HG02973 (cell line): ENCODE measurements around the gene GALNT6.

ENCODE experiments used
- ATAC-seq: cut with Tn5 transposase; IDR thresholded peaks from one replicate; pipeline ENCODE4 v1.9.1; 2021; ENCODE audit warnings: moderate library complexity; ENCODE audit not compliant: unreplicated experiment

GALNT6 gene, protein sequence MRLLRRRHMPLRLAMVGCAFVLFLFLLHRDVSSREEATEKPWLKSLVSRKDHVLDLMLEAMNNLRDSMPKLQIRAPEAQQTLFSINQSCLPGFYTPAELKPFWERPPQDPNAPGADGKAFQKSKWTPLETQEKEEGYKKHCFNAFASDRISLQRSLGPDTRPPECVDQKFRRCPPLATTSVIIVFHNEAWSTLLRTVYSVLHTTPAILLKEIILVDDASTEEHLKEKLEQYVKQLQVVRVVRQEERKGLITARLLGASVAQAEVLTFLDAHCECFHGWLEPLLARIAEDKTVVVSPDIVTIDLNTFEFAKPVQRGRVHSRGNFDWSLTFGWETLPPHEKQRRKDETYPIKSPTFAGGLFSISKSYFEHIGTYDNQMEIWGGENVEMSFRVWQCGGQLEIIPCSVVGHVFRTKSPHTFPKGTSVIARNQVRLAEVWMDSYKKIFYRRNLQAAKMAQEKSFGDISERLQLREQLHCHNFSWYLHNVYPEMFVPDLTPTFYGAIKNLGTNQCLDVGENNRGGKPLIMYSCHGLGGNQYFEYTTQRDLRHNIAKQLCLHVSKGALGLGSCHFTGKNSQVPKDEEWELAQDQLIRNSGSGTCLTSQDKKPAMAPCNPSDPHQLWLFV

DNA sequence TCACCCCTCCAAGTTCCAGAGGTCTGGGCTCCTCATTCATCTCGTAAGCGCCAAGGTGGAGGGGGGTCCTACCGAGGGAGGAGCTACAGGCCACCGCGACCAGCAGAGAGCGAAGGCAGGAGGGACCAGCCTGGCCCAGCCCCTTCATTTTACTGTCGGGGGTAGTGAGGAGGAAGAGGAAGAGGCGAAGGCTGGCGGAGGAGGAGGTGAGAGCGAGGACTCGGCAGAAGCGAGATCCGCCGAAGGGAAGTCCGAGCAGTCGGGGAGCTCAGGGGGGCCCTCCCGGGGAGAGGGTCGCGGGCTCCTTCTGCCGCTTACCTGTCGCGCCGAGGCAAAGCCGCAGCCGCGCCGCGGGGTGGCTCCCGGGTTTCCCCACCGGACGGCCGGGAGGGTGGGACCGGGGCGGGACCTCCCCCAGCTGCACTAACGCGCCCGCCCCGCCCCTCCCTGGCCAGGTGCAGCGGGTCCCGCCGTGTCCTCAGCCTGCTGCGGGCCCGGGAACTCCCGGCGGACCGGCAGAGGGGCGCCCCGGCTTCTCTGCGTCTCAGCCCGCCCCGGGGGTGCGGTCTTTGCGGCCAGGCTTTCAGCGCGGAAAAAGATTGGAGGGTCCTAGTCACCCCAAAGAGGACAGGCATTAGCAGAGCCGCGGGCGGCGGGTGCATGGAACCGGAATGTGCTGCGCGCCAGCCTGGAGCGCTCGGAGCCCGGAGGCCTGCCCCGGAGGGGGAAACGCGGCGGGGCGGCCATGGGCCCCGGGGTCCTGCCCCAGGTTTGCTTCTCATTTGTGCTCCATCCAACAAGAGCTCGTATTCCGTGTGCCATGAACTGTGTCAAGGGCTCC, at the start of gene GALNT6:
TSS of gene GALNT6 (minus strand) at position 124 of the 841 bp plus-strand sequence. CDS start 11,625 bp downstream, outside the sequence.
- no peak for ATAC-seq

DNA sequence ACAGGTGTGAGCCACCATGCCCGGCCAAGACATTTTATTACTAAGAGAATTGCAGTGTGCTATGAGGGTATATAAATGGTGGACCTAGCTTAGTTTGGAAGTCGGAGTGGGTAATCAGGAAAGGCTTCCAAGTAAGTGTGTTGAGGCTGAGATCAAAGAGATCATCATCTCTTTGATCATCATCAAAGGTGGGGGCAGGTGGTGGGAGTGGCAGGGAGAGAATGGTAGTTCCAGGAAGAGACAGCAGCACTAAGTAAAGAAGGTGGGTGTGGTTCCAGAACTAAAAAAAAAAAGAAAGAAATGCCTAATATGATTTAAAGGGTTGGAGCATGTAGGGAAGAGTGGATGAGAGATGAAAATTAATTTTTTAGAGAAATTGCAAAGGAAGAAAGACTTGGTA, 48.1 kb upstream of the GALNT6 start:
- ATAC-seq = no peak

DNA sequence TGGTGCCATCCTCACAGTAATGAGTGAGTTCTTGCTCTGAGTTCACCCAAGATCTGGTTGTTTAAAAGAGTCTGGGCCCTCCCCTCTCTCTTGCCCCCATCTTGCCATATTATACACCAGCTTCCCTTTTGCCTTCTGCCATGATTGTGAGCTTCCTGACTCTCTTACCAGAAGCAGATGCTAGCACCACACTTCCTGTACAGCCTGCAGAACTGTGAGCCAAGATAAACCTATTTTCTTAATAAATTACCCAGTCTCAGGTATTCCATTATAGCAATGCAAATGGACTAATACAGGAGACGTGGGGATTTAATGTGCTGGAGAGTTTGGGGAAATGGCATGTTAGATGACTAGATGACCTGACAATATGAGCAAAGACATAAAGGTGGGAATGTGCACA, 46.2 kb upstream of the GALNT6 start:
- ATAC-seq = no peak

DNA sequence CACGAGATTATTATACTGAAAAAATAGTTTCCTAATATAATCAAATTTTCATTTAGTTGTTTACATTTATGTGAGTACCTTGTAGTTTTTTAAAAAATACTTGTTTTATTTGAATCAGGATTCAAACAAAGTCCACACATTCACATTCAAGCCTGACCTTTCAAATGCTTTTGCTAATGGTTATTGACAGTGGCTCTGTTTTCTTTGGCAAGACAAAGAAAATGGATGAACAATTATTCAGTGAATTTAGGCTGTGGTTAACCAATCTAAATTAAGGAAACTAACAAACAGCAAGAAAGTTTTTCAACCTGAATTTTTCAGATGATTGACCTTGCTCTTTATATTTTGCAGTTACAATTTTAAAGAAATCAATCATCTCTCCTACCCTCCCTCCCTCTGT, 43.1 kb upstream of the GALNT6 start:
- no peak for ATAC-seq

DNA sequence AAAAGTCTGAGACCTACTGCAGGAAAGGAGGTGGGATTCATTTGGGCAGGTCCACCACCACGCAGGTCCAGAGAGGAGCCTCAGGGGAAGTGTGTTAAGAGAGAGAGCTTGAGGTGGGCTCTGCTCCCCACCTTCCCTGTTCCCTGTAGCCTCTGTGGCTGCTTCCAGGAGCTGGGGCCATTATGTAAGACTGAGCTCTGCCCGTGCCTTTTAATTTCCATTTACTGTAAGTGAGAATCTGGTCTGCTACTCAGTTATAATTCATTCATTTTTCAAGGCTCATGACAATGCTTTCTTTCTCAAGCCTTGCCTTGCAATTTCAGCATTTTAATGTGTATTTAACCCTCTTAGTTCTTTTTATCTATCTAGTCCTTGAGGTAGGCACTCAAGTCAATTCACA, 41.7 kb upstream of the GALNT6 start:
- ATAC-seq = no peak

DNA sequence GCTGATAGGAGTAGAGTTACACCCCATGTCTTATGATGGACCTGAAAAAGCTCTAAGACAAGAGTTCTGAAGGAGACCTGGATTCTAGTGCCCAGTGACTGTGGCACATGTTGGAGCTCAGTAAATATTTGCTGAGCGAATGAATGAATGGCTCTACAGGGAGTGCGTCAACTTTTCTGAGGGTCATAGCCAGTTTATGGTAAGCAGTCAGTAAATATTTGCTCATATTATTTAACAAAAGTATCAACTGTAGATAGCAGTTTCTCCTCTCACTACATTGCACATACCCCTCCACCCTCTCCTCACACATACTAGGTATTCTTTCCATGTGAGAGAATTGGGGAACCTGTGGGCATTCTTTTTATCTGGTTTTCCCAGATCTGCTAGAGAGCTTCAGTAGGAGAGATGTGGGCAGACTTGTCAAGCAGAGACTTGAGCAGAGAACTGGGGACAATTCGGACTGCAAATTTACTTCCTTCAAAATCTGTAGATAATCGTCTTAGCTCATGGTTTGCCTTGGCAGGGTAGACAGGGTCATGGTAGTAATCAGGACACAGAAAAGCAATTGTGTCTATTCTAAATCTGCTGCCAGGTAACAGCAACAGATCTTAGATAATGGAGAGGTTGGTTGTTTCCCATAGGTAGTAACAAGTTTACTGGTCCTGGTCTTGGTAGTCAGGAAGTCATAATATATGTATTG, 39.1 kb upstream of the GALNT6 start:
- ATAC-seq = no peak

DNA sequence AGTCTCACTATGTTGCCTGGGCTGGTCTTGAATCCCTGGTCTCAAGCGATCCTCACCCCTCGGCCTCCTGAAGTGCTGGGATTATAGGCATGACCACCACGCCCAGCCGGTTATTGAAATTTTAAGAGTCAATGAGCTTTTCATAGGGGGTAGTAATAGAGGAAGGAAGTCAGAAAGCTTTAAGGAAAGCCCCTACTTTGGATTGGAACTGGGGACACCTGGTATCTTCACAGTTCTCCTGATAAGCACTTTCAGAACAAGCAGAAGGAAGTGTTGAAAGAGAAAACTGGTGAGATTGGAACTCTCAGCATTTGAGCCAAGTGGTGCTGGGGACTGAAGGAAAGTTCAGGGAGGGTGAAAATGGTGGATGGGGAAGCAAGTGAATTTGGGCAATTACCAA, 38.5 kb upstream of the GALNT6 start:
- no peak for ATAC-seq

DNA sequence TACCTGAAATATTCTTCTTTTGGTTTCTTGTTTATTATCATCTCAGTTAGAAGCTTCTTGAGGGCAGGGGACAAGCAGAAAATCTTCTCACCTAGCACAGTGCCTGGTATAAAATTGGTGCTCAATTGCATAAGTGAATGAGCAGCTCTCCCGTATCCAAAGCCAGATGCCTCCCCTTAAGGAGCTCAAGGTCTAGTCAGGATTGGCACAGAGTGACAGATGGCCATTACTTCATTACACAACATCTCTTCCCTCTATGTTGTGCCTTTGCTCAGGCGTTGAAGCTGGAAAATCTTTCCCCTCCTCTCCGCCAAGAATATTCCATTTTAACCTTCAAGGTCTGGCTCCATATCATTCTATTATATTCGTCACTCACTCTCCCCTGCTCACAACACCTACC, 37.0 kb upstream of the GALNT6 start:
- ATAC-seq = no peak

DNA sequence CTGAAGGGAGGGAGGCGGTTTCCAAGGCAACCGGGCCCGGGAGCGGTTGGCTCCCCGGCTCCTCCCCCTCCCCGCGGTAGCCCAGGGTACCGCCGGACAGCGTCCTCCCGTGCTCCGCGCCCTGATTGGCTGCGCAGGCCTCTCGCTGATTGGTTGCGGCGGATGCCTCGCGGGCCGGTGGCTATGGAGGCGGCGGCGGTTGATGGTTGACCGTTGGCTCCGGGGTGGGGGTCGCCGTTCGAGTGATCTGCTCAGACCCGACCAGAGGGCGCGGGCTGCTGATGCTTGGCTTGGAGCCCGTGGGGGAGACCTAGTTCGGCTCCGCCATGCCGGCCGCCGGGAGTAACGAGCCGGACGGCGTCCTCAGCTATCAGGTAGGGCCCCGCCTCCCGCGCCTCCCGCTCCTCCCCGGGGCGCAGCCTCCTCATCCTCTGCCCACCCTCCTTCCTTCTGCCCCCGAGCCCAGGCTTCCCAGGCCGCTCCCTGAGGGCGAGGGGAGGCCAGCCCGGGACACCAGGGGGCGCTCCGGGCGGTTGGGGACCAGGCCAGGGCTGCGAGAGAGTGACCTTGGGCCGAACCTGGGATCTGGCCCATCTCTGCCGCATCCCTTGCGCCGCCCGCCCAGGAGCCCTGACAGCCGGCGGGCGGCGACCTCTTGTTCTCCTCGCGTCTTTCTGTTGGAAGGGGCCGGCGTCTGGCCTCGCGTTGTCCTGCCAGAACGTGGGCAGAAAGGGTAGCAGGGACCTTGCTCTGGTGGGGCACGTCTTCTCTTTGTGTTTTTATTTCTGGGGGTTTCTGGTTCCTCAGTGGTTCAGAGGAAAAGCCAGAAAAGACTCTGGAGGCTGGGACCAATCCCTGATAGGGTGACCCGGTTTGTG, 33.7 kb upstream of the GALNT6 start, which contains the start of gene SLC4A8:
TSS of gene SLC4A8 (plus strand) at position 170 of the 878 bp plus-strand sequence. CDS start at position 327, 157 bp downstream.
- peak; percentile 89 for ATAC-seq

DNA sequence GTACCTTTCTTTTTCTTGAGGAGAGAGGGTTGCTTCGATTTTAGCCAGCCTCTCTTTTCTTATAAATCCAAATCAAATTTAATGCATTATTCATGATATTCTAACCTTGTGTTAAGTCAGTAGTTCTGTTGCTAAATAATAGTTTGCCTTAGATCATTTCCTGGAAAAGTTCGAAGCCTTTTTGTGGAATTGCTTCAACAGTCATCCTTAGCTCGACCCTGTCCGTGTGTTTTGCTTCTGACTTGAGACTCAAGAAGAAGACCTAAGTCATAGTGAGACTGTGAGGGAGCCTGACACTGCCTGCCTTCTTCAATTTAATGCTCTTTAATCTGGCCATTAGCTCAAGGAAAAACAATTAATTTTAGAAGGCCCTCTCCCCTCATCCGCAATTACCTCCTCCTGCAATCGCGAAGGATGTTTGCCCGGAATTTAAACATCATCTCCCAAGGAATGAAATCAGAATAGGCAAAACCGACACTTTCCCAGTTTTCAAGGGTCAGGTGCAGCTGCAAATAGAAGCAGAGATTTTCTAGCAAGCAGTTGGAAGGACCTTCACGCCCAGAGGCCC, 33.0 kb upstream of the GALNT6 start:
- no peak for ATAC-seq

DNA sequence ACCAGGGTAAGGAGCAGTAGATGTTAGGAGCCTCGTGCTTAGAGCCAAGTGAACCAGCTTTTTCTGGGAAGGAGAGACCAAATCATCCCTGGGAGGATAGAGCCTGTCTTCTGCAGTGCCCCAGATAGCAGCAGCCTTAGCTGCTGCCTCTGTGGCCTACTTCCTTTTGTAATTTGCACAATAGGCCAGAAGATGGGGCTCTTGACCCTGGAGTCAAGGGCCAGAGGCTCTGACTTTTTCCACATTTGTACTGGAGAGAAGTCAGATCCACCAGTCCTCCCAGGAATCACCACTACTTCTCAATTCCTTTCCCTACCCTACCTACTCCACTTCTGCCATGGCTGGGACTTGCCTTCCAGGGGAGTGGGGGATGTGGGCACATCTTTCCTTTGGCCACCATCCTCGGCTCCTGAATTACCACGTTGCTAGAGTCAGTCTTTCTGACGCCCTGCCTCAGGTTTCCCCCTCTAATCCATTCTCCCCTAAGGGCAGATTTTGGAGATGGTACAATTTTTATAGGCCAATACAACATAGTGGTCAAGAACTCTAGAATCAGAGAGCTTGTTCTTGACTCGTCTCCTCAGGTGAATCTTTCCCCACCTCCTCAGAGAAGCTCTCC, 30.2 kb upstream of the GALNT6 start:
- no peak for ATAC-seq

DNA sequence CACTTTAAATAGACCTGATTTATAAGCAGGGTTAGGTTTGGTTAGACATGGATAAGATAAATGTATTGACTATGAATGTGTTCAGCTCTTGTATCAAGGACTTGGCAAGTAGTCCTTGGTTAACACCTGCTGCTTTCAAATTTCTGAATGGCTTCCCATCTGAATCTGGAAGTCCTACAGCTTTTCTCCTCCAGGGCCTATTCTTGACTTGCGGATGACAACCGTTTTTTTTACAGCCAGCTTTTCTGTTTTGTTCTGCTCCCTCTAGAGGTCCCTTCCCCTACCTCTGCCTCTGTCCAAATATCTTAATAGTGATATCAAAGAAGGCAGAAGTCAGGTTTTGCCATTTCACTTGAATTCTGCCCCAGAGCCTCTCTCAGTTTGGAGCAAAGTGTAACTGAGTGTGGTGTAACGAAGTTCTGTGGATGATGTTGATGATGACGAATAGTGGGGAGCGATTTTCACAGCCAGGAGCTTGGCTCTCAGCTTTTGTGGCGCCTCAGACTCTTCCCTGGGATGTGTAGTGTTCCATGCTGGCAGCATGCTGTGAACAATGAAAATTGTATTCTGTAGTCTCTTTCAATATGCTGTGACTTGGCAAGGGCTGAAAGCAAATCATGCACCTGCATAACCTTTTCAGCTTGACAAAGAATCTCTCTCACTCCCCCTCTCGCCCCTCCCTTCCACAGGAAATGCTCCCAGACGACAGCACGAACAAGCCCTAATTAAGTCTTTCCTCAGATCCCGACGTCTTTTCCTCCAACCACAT, 28.4 kb upstream of the GALNT6 start:
- ATAC-seq = no peak

DNA sequence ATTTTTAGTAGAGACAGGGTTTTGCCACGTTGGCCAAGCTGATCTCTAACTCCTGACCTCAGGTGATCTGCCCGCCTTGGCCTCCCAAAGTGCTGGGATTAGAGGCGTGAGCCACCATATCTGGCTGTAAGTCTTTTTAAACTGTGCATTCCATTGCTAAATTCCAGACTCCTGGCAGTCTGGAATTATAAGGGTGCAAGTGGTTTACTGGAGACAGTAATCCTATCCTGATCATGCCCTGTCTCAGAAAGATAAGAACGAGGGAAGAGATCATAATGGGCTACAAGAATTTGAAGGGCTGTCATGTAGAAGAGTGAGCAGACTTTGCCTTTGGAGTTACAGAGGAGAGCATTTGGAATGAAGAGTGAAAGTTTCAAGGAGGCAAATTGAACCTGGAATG, 26.6 kb upstream of the GALNT6 start:
- ATAC-seq = no peak

DNA sequence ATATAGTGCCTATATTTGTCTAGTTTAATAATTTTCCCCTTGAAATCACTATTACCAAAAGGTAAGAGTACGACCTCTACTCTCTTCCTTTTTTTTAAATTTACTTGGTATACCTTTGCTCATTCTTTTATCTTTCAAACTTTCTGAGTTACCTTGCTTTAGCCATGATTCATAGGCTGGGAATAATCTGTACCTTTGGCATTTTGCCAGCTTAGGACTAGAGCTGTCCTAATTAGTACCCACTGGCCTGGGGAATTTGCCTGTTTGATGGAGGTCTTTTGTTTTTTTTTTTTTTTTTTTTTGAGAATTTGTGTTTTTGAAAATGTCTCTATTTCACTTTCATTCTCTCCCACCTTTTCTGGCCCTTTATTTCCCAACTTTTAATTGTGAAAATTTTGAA, 24.7 kb upstream of the GALNT6 start:
- no peak for ATAC-seq

DNA sequence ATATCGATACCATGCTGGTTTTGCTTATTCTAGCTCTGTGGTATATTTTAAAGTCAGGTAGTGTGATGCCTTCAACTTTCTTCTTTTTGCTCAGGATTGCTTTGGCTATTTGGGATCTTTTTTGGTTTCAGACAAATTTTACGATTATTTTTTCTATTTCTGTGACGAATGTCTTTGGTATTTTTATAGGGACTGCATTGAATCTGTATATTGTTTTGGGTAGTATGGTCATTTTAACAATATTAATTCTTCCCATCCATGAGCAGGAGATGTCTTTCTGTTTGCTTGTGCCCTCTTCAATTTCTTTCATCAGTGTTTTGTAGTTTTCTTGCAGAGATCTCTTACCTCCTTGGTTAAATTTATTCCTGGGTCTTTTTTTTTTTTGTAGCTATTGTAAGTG, 22.6 kb upstream of the GALNT6 start:
- no peak for ATAC-seq

DNA sequence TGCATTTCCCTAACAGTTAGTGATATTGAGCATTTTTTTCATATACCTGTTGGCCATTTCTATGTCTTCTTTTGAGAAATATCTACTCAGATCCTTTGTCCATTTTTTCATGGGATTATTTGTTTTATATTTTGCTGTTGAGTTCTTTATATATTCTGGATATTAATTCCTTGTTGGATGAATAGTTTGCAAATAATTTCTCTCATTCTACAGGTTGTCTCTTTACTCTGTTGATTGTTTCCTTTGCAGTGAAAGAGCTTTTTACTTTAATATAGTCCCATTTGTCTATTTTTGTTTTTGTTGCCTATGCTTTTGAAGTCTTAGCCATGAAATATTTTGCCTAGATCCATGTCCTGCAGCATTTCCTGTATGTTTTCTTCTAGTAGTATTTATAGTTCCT, 21.9 kb upstream of the GALNT6 start:
- no peak for ATAC-seq

DNA sequence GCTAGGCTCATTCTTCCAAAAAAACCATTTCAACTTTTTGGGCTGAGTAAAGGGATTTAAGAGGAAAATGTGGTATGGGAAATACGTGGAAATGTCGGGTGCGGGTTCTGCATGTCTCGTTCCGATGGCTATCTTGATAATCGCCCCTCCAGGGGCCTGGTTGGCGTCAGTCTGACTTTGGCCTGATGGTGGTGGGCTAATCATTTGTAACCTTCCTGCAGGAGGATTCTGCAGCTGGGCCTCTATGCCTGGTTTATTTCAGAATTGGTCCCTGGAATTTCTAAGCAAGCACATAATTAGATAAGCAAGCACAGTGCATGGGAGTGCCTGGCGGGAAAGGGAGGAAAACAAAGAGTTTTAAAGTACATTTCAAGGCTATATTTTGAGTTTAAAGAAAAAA, 18.6 kb upstream of the GALNT6 start:
- no peak for ATAC-seq

DNA sequence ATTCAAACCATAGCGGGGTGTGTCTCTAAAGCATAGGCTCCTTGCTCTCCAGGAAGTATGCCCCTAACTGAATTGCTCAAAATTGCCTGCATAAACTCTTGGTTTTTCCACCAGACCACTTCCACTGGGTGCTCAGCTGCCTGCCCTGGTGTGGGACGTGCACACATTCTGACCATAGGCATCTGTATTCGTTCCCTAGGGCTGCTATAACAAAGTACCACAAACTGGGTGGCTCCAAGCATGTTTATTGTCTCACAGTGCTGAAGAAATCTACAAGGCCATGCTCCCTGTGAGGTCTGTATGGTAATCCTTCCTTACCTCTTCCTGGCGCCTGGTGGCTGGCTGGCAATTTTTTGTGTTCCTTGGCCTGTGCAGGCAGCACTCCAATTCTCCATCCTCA, 16.4 kb upstream of the GALNT6 start:
- no peak for ATAC-seq

DNA sequence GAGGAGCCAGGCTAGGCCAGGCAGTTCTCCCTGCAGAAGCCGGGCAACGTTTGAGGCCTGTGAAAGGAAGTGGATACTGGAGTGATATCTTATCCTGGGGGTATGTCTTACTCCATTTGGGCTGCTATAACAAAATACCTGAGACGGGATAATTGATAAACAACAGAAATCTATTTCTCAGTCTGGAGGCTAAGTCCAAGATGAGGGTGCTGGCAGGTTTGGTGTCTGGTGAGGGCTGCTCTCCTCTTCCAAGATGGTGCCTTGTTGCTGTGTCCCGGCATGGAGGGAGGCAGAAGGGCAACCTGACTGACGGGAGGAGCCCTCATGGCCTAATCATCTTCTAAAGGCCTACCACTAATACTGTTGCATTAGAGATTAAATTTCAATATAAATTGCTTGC, 15.7 kb upstream of the GALNT6 start:
- ATAC-seq = no peak
